ENCODE results near the gene WDR6. TPM values are rescaled to one million over a fixed set of nuclear protein-coding genes. Genes with fewer than 3 reads are reported as not detected.
"Not testable (repeated sequence)": the region's sequence is repeated elsewhere in the genome, so short reads cannot be mapped to it uniquely, and the experiment has no call there.

WDR6 gene
- total RNA-seq, 2 experiments from 2014 or later: 109 to 127 TPM

- POLR2A ChIA-PET: interaction anchor here (0.6 to 3.7 kb wide), 16 partner anchors 14 to 818 kb away, joined by 3 to 102 read pairs (median 4); partner anchors contain the start of genes ARIH2, CDC25A, DAG1 and DALRD3
These were observed 653 bp upstream of the WDR6 start for GRCh38 chr3:49006408-49007067.

DNA sequence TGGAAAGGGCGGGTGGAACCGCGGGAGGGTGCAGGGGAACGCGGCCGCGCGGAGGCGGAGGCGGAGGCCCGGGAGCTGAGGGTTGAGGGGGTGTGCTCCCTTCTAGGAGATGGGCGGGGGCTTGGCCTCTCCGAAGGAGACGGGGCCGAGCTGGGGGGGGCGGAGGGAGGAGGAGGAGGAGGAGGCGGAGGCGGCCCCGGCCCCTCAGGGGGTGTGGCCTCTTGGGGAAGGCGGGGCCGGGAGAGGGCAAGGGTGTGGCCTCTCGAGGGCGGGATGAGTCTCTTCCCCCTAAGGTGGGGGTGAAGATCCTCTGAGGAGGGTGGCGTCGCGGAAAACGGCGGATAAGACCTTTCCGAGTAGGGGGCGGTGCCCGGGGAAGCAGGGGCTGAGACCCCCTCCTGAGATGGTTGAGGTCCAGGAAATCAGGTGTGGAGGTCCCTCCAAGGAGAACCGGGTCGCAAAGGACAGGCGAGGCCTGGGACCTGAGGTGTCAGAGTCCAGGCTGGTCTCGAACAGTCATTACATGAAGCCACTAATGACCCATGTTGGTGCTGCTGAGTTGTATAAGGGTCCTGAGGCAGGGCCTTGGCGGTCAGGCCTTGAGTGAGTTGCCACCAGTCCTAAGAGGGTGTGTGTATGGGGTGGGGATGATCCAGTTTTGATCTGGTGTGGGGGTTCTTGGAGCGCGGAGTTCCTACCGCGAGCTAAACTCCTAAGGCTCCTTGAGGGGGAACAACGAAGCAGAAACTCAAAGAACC, 759 bp downstream of the WDR6 start:
- no peaks in the 10 kb centered on the region for H3K27me3 Mint-ChIP-seq
- H3K27ac Mint-ChIP-seq: peak overlapping the region; percentile 100
- H3K9me3 Mint-ChIP-seq (ENCODE audit: low read depth): no peaks in the 10 kb centered on the region
- POLR2A ChIA-PET: interaction anchor here (0.5 to 3.7 kb wide), 11 partner anchors 12 to 535 kb away, joined by 3 to 102 read pairs (median 4); partner anchors contain the start of genes ARIH2, DALRD3, IMPDH2 and NDUFAF3
- intact Hi-C loops (cut with DNase I, micrococcal nuclease): loop anchor here (1.0 to 5.0 kb wide), 16 partner anchors 13 to 666 kb away; partner anchors contain the start of genes APEH (in 1 of the 2), ARIH2 (in 1 of the 2), CCDC71 (in 1 of the 2) and DAG1 (in 1 of the 2)
- CTCF ChIA-PET: interaction anchor here (0.6 to 5.9 kb wide), 11 partner anchors 9 to 572 kb away, joined by 3 to 61 read pairs (median 5); partner anchors contain the start of genes IMPDH2, NDUFAF3 and P4HTM
- H3K4me3 Mint-ChIP-seq: peak overlapping the region; percentile 100
- peaks cover 16% of the 10 kb centered on the region for H3K4me1 Mint-ChIP-seq
- DNase-seq: peak; percentile 94
- H3K36me3 Mint-ChIP-seq (ENCODE audit: low read depth): peaks cover 10% of the 10 kb centered on the region
- peak; percentile 73 for ATAC-seq

More at GRCh38 chr3:49006408-49007067, 653 bp upstream of the WDR6 start:
- peak overlapping the region; percentile 100 for H3K4me3 Mint-ChIP-seq
- H3K4me1 Mint-ChIP-seq: peaks cover 16% of the 10 kb centered on the region
- no peak for ATAC-seq
- H3K36me3 Mint-ChIP-seq (ENCODE audit: low read depth): peaks cover 10% of the 10 kb centered on the region
- no peak for DNase-seq
- peak overlapping the region; percentile 100 for H3K27ac Mint-ChIP-seq
- H3K9me3 Mint-ChIP-seq (ENCODE audit: low read depth): no peaks in the 10 kb centered on the region
- H3K27me3 Mint-ChIP-seq: no peaks in the 10 kb centered on the region
- intact Hi-C loops (cut with DNase I, micrococcal nuclease): loop anchor here (1.0 to 5.0 kb wide), 16 partner anchors 15 to 668 kb away; partner anchors contain the start of genes APEH (in 1 of the 2), ARIH2 (in 1 of the 2), CCDC71 (in 1 of the 2) and DAG1 (in 1 of the 2)
- CTCF ChIA-PET: interaction anchor here (0.6 to 5.9 kb wide), 15 partner anchors 8 to 1331 kb away, joined by 3 to 61 read pairs (median 3); partner anchors contain the start of genes DALRD3, IMPDH2, IP6K2 and KLHDC8B

DNA sequence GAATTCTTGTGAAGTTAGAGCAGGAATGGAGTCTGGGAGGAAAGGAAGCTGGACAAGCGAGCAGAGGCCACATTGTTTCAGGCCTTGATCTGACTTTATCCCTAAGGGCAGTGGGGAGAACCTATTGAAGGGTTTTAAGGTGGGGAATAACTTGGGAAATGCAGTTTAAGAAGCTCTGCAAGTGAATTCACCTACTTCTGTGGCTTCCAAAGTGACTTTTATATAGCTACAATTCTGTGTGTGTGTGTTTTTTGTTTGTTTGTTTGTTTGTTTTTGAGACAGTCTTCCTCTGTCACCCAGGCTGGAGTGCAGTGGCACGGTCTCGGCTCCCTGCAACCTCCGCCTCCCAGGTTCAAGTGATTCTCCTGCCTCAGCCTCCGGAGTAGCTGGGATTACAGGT, 1.4 kb downstream of the WDR6 start:
- not testable (repeated sequence) for H3K27me3 Mint-ChIP-seq

DNA sequence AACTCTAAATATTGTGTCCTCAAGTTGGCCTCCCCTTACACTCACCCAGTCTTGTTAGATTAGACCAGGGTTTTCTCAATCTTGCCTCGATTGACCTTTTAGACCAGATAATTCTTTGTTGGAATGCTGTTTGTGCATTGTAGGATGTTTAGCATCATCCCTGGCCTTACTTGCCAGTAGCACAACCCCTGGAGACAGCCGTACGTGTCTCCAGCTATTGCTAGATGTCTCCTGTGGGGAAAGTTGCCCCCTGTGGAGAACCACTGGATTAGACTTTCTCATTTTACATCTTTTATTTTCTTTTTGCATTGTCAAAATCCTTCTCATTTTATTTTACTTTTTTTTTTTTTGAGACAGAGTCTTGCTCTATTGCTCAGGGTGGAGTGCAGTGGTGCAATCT, 2.2 kb downstream of the WDR6 start:
- Mint-ChIP-seq H3K4me3 (no peak overlapping the region), H3K9me3 (ENCODE audit: low read depth) (no peaks in the 10 kb centered on the region), H3K36me3 (ENCODE audit: low read depth) (peaks cover 15% of the 10 kb centered on the region), H3K4me1 (peaks cover 16% of the 10 kb centered on the region), H3K27ac (peak overlapping the region; percentile 5), H3K27me3 (no peaks in the 10 kb centered on the region)
- no peak for DNase-seq
- POLR2A ChIA-PET: interaction anchor here (3.7 kb wide), 1 partner anchor 11 kb away, joined by 102 read pairs; the partner anchor contains the start of genes DALRD3 and NDUFAF3
- intact Hi-C loops (cut with DNase I, micrococcal nuclease): loop anchor here in 1 of 2 experiments (5.0 kb wide), 2 partner anchors 403 to 537 kb away; partner anchors contain the start of genes RHOA and TCTA
- CTCF ChIA-PET: interaction anchor here (0.9 to 5.9 kb wide), 5 partner anchors 7 to 90 kb away, joined by 3 to 61 read pairs (median 12); partner anchors contain the start of genes NDUFAF3 and P4HTM
- ATAC-seq: no peak

More for the DNA sequence above, 1.4 kb downstream of the WDR6 start:
- ATAC-seq; H3K9me3 Mint-ChIP-seq (ENCODE audit: low read depth); DNase-seq: not testable (repeated sequence)
- H3K4me3 Mint-ChIP-seq: peak overlapping the region; percentile 100
- H3K27ac Mint-ChIP-seq: peak overlapping the region; percentile 91
- intact Hi-C loops (cut with DNase I, micrococcal nuclease): loop anchor here in 1 of 2 experiments (5.0 kb wide), 2 partner anchors 404 to 536 kb away; partner anchors contain the start of genes RHOA and TCTA
- H3K36me3 Mint-ChIP-seq (ENCODE audit: low read depth): peaks cover 13% of the 10 kb centered on the region
- peaks cover 16% of the 10 kb centered on the region for H3K4me1 Mint-ChIP-seq
- ChIA-PET CTCF (interaction anchor here (0.9 to 5.9 kb wide), 6 partner anchors 8 to 441 kb away, joined by 3 to 61 read pairs (median 8); partner anchors contain the start of genes NDUFAF3 and P4HTM), POLR2A (interaction anchor here (1.0 to 3.7 kb wide), 2 partner anchors 11 to 21 kb away, joined by 3 to 102 read pairs; partner anchors contain the start of genes DALRD3, IMPDH2 and NDUFAF3)

- H3K4me1 Mint-ChIP-seq: peaks cover 18% of the 10 kb centered on the region
- H3K27me3 Mint-ChIP-seq: no peaks in the 10 kb centered on the region
- peaks cover 22% of the 10 kb centered on the region for H3K36me3 Mint-ChIP-seq (ENCODE audit: low read depth)
- POLR2A ChIA-PET: interaction anchor here (1.0 to 2.6 kb wide), 2 partner anchors 9 to 17 kb away, joined by 3 to 10 read pairs; partner anchors contain the start of gene NDUFAF3
- no peaks in the 10 kb centered on the region for H3K9me3 Mint-ChIP-seq (ENCODE audit: low read depth)
- intact Hi-C loops (cut with DNase I, micrococcal nuclease): no loop called here
- DNase-seq (no peak), ATAC-seq (no peak)
- CTCF ChIA-PET: interaction anchor here (0.7 to 3.4 kb wide), 4 partner anchors 10 to 611 kb away, joined by 4 to 31 read pairs (median 6); partner anchors contain the start of gene NDUFAF3
- no peak overlapping the region for H3K4me3 Mint-ChIP-seq
- H3K27ac Mint-ChIP-seq: no peak overlapping the region
These were observed 5.3 kb downstream of the WDR6 start for GRCh38 chr3:49012441-49013017.

- CTCF ChIA-PET: interaction anchor here (1.0 to 4.7 kb wide), 3 partner anchors 9 to 24 kb away, joined by 3 to 31 read pairs (median 27); partner anchors contain the start of genes NDUFAF3 and P4HTM
- POLR2A ChIA-PET: interaction anchor here (1.0 to 2.6 kb wide), 2 partner anchors 8 to 16 kb away, joined by 3 to 10 read pairs; partner anchors contain the start of gene NDUFAF3
These were observed 6.0 kb downstream of the WDR6 start for GRCh38 chr3:49013113-49013737.

DNA sequence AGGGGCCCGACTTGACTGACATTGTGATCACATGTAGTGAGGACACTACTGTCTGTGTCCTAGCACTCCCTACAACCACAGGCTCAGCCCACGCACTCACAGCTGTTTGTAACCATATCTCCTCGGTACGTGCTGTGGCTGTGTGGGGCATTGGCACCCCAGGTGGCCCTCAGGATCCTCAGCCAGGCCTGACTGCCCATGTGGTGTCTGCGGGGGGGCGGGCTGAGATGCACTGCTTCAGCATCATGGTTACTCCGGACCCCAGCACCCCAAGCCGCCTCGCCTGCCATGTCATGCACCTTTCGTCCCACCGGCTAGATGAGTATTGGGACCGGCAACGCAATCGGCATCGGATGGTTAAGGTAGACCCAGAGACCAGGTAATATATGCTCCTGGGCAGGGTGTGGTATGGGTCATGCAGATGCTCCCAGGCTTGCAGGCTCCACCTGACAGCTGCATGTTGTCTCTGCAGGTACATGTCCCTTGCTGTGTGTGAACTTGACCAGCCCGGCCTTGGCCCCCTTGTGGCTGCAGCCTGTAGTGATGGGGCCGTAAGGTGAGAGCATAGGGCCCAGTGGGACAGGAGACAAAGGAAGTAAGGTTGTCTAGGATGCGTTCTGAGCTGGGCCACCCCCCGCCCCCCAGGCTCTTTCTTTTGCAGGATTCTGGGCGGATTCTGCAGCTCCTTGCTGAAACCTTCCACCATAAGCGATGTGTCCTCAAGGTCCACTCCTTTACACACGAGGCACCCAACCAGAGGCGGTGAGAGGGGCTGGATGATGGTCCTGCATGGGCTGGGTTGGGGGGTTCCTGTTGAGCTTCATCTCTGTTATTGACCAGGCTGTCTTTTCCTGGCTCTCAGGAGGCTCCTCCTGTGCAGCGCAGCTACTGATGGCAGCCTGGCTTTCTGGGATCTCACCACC, 6.8 kb downstream of the WDR6 start:
- Mint-ChIP-seq H3K4me1 (peaks cover 16% of the 10 kb centered on the region), H3K36me3 (ENCODE audit: low read depth) (peaks cover 15% of the 10 kb centered on the region), H3K4me3 (no peak overlapping the region), H3K9me3 (ENCODE audit: low read depth) (no peaks in the 10 kb centered on the region), H3K27ac (no peak overlapping the region), H3K27me3 (no peaks in the 10 kb centered on the region)
- CTCF ChIA-PET: interaction anchor here (0.8 to 4.7 kb wide), 6 partner anchors 9 to 45 kb away, joined by 3 to 31 read pairs (median 4); partner anchors contain the start of genes NDUFAF3 and P4HTM
- ATAC-seq: peak; percentile 38
- peak; percentile 70 for DNase-seq
- POLR2A ChIA-PET: interaction anchor here (2.6 kb wide), 1 partner anchor 7 kb away, joined by 10 read pairs; the partner anchor contains the start of gene NDUFAF3
- intact Hi-C loops (cut with DNase I, micrococcal nuclease): no loop called here

More at GRCh38 chr3:49013113-49013737, 6.0 kb downstream of the WDR6 start:
- Mint-ChIP-seq H3K27ac (no peak overlapping the region), H3K4me3 (no peak overlapping the region), H3K4me1 (peaks cover 16% of the 10 kb centered on the region), H3K36me3 (ENCODE audit: low read depth) (peaks cover 18% of the 10 kb centered on the region), H3K27me3 (no peaks in the 10 kb centered on the region), H3K9me3 (ENCODE audit: low read depth) (no peaks in the 10 kb centered on the region)
- no peak for ATAC-seq
- no peak for DNase-seq
- intact Hi-C loops (cut with DNase I, micrococcal nuclease): no loop called here

- Mint-ChIP-seq H3K4me1 (peaks cover 16% of the 10 kb centered on the region), H3K4me3 (no peak overlapping the region), H3K36me3 (ENCODE audit: low read depth) (peaks cover 15% of the 10 kb centered on the region), H3K9me3 (ENCODE audit: low read depth) (no peaks in the 10 kb centered on the region), H3K27ac (no peak overlapping the region), H3K27me3 (no peaks in the 10 kb centered on the region)
- DNase-seq: no peak
- intact Hi-C loops (cut with DNase I, micrococcal nuclease): no loop called here
- no peak for ATAC-seq
- ChIA-PET CTCF (interaction anchor here (0.9 to 4.7 kb wide), 4 partner anchors 20 to 46 kb away, joined by 3 to 27 read pairs (median 3); partner anchors contain the start of gene P4HTM), POLR2A (interaction anchor here (0.6 kb wide), 1 partner anchor 17 kb away, joined by 3 read pairs; no protein-coding TSS in a partner anchor)
These were observed 7.9 kb downstream of the WDR6 start for GRCh38 chr3:49015072-49015471.

GRCh38 chr3:49015765-49016164, 8.6 kb downstream of the WDR6 start:
- POLR2A ChIA-PET: interaction anchor here (0.6 to 9.0 kb wide), 2 partner anchors 7 to 18 kb away, joined by 3 to 102 read pairs; partner anchors contain the start of gene WDR6
- no peaks in the 10 kb centered on the region for H3K27me3 Mint-ChIP-seq
- peaks cover 15% of the 10 kb centered on the region for H3K36me3 Mint-ChIP-seq (ENCODE audit: low read depth)
- ATAC-seq (no peak), DNase-seq (no peak)
- H3K27ac Mint-ChIP-seq: no peak overlapping the region
- H3K4me3 Mint-ChIP-seq: no peak overlapping the region
- H3K9me3 Mint-ChIP-seq (ENCODE audit: low read depth): no peaks in the 10 kb centered on the region
- H3K4me1 Mint-ChIP-seq: peaks cover 18% of the 10 kb centered on the region
- CTCF ChIA-PET: interaction anchor here (0.6 to 4.7 kb wide), 3 partner anchors 27 to 269 kb away, joined by 3 to 27 read pairs (median 4); partner anchors contain the start of gene P4HTM
- intact Hi-C loops (cut with DNase I, micrococcal nuclease): no loop called here

All from activated CD4-positive, alpha-beta T cell treated with anti-CD3 and anti-CD28 coated beads for 36 hours (primary cell).